HG03066 (cell line): ENCODE results near the gene ENDOV.

Experiments
- ATAC-seq: cut with Tn5 transposase; IDR thresholded peaks from one replicate; pipeline ENCODE4 v1.9.1; 2021; ENCODE audit warnings: low read depth; ENCODE audit not compliant: unreplicated experiment

Gene ENDOV

GRCh38 chr17:80413771-80414507 lies 1.0 kb upstream of the ENDOV start:
- no peak for ATAC-seq

- no peak for ATAC-seq
These were observed 512 bp upstream of the ENDOV start for GRCh38 chr17:80414508-80414802.

- no peak for ATAC-seq
These were observed 715 bp downstream of the ENDOV start for GRCh38 chr17:80415626-80416137.

GRCh38 chr17:80416260-80416939 lies 1.4 kb downstream of the ENDOV start:
- no peak for ATAC-seq

- ATAC-seq, result no peak
These were observed 1.9 kb downstream of the ENDOV start for GRCh38 chr17:80416940-80417293.

GRCh38 chr17:80418589-80418988 lies 3.6 kb downstream of the ENDOV start:
- no peak for ATAC-seq

GRCh38 chr17:80419255-80419654 lies 4.3 kb downstream of the ENDOV start:
- no peak for ATAC-seq

- ATAC-seq, result no peak
These were observed 6.6 kb downstream of the ENDOV start for GRCh38 chr17:80421381-80422090.

GRCh38 chr17:80422276-80422675 lies 7.3 kb downstream of the ENDOV start:
- ATAC-seq, result no peak

GRCh38 chr17:80422981-80423380 lies 8.0 kb downstream of the ENDOV start:
- no peak for ATAC-seq

- ATAC-seq, result no peak
These were observed 8.7 kb downstream of the ENDOV start for GRCh38 chr17:80423536-80424225.

GRCh38 chr17:80424261-80424660 lies 9.3 kb downstream of the ENDOV start:
- ATAC-seq, result no peak

- ATAC-seq, result no peak
These were observed 10.2 kb downstream of the ENDOV start for GRCh38 chr17:80424878-80425765.

GRCh38 chr17:80425835-80426426 lies 11.0 kb downstream of the ENDOV start:
- no peak for ATAC-seq

- ATAC-seq, result no peak
These were observed 11.8 kb downstream of the ENDOV start for GRCh38 chr17:80426671-80427326.

- ATAC-seq, result no peak
These were observed 12.7 kb downstream of the ENDOV start for GRCh38 chr17:80427366-80428282.

- no peak for ATAC-seq
These were observed 13.4 kb downstream of the ENDOV start for GRCh38 chr17:80428363-80428762.

GRCh38 chr17:80428796-80429195 lies 13.8 kb downstream of the ENDOV start:
- no peak for ATAC-seq
